ENCODE measurements around the gene LAPTM5. TPM values are rescaled to one million over a fixed set of nuclear protein-coding genes. Genes with fewer than 3 reads are reported as not detected.
"Not testable (repeated sequence)": the region's sequence is repeated elsewhere in the genome, so short reads cannot be mapped to it uniquely, and the experiment has no call there.

LAPTM5 gene
- total RNA-seq (2014; rRNA removed; shearing (Covaris generic); ENCODE audit: low replicate concordance): 0.30 TPM in 1 of 2 replicates, not detected in the other

DNA sequence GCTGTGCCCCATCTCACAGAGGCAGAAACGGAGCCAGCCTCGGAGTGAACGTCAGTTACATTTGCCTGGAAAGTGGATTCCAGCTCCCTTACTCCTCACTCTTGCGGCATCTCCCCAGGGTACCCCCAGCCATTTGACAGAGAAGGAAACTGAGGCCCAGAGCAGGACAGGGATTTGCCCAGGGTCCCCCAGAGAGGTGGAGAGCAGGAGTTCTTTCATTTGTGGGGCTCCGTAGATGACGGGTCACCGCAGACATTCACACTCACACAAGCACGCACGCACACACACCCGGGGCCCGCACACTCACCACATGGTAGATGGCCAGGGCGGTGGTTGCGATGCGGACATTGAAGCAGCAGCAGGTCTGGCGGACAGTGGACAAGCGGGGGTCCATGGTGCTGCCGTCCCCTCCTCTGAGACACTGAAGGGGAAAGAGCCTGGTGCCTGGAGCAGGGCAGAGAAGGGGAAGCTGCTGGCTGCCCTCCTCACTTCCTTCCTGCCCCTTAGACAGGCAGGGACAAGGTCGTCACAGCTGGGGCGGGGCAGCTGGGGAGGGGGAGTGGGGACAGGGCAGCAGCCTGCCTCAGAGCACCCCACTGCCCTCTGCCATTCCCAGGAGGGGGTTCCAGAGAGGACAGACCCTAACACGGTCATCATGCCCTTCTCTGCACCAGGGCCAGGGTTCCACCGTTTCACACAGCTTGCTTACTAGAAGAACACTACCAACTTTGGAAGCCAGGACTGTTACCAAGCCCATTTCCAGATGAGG is at the start of gene LAPTM5:
Gene LAPTM5, minus strand, starts transcription at position 423 of the 769 bp plus-strand sequence. Its CDS starts 29 bp downstream, at position 394.
- H3K4me3 ChIP-seq: peak within 1 kb of the TSS; percentile 25; the same call in 1 of the 2 replicates

DNA sequence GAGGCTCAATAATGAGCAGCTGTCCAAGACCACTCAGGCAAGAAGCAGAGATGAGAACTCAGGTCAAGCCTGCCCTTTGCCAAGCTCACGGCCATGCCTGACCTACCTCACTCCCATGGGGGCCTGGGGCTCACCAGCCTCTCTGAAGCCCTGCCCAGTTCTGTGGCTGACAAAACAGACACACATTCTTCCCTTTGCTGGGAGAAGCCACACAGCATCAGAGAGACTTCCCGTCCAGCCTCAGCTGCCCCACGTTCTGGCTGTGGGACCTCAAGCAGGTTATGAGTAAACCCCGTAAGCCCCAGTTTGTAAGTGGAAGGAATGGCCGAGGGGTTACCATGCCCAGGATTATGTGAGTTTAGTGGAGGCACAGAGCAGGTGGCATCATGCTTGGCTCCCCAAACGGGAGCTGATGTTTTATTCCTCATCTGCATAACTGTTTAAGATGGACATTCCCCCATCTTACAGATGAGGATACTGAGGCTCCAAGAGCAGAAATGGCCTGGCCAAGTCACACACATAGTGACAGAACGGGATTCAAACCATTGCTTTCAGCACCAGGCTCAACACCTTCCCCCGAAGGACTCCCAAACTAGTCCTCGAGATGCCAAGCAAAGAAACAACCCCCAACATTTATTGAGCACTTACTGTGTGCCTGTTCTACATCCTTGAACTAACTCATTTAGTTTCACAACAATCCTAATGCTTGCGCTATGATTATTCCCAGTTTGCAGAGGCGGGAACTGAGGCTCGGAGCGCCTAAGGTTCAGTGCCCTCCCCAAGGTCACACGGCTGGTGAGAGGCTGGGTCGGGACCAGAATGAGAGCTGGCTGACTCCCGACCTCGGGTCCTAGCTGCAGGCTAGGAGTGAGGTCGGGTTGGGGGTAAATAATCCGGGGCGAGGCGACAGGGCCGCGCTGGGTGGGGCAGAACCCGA is 49.1 kb upstream of the LAPTM5 start:
- H3K4me3 ChIP-seq: no peak overlapping the region
- DNase-seq: no peak
- H3K36me3 ChIP-seq: no peaks in the 10 kb centered on the region
- no peaks in the 10 kb centered on the region for H3K27me3 ChIP-seq
- H3K9me3 ChIP-seq: no peaks in the 10 kb centered on the region

More for the DNA sequence above, at the start of gene LAPTM5:
- no peaks in the 10 kb centered on the region for H3K9me3 ChIP-seq
- H3K36me3 ChIP-seq: no peaks in the 10 kb centered on the region
- H3K27me3 ChIP-seq: no peaks in the 10 kb centered on the region
- no peak for DNase-seq

GRCh38 chr1:30805304-30806003 is 47.9 kb upstream of the LAPTM5 start:
- Histone ChIP-seq H3K4me3 (no peak overlapping the region), H3K27me3 (no peaks in the 10 kb centered on the region), H3K9me3 (no peaks in the 10 kb centered on the region), H3K36me3 (no peaks in the 10 kb centered on the region)
- DNase-seq: no peak

DNA sequence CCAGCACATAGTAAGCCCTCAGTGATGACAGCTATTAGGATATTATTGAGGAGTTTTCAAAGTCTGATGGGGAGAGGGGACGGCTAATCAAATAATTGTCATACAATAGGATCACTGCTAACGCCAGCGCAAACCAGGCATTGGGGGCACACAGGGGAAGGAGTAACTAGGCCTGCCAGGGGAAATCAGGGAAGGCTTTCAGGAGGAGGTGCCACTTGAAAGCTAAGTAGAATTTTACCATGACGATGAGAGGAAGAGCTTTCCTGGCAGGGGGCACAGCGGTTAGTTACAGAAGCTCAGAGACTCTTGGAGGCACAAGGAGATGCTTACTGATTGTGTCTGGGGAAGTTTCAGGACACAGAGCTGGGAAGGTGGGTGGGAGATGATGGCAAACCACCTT is 47.2 kb upstream of the LAPTM5 start:
- H3K9me3 ChIP-seq: no peaks in the 10 kb centered on the region
- H3K36me3 ChIP-seq: no peaks in the 10 kb centered on the region
- H3K4me3 ChIP-seq: no peak overlapping the region

GRCh38 chr1:30804352-30804751 is 46.8 kb upstream of the LAPTM5 start:
- Histone ChIP-seq H3K27me3 (no peaks in the 10 kb centered on the region), H3K4me3 (no peak overlapping the region), H3K9me3 (no peaks in the 10 kb centered on the region), H3K36me3 (no peaks in the 10 kb centered on the region)
- no peak for DNase-seq

More for the DNA sequence above, 47.2 kb upstream of the LAPTM5 start:
- DNase-seq: no peak
- H3K27me3 ChIP-seq: no peaks in the 10 kb centered on the region

DNA sequence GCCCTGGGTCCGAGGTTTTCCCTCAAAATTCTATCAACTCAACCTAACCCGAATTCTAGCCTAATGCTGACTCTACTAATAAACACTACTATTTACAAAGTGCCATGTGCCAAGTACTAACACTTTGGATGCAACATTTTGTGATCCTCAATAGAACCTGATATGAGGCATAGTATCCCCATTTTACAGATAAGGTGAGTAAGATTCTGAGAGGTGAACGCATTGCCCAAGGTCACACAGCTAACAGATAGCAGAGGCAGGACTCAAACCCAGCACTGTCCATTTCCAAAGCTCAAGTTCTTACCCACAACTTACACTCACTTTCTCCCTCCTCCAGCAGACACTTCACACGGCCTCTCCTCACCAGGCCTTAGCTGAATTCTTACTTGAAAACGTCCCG is 46.0 kb upstream of the LAPTM5 start:
- no peaks in the 10 kb centered on the region for H3K27me3 ChIP-seq
- H3K4me3 ChIP-seq: no peak overlapping the region
- no peaks in the 10 kb centered on the region for H3K9me3 ChIP-seq
- DNase-seq: no peak
- H3K36me3 ChIP-seq: no peaks in the 10 kb centered on the region

DNA sequence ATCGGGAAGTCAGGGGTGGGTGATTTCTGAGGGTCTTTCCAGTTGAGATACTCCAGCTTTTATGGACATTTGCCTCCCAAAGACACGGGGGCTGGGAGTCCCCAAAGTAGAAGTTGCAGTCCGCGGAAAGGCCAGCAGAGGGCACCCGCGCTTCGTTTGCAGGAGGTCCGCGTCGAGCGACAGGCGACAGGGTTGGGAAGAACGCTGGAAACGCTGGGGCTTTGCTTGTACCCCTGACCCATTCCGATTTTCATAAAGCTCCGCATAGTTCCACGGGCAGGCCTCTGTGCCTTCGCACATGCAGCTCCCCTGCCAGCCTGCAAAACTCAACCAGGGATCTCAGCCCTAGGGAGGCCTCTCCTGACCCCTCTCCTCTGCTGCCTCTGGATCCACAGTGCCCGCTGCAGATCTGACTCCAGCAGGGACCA is 44.2 kb upstream of the LAPTM5 start:
- no peaks in the 10 kb centered on the region for H3K36me3 ChIP-seq
- H3K9me3 ChIP-seq: no peaks in the 10 kb centered on the region
- peak; percentile 48 for DNase-seq
- no peaks in the 10 kb centered on the region for H3K27me3 ChIP-seq
- no peak overlapping the region for H3K4me3 ChIP-seq

GRCh38 chr1:30799233-30799511 is 41.6 kb upstream of the LAPTM5 start:
- H3K36me3 ChIP-seq: no peaks in the 10 kb centered on the region
- H3K27me3 ChIP-seq: no peaks in the 10 kb centered on the region
- no peak for DNase-seq
- H3K9me3 ChIP-seq: no peaks in the 10 kb centered on the region
- no peak overlapping the region for H3K4me3 ChIP-seq

DNA sequence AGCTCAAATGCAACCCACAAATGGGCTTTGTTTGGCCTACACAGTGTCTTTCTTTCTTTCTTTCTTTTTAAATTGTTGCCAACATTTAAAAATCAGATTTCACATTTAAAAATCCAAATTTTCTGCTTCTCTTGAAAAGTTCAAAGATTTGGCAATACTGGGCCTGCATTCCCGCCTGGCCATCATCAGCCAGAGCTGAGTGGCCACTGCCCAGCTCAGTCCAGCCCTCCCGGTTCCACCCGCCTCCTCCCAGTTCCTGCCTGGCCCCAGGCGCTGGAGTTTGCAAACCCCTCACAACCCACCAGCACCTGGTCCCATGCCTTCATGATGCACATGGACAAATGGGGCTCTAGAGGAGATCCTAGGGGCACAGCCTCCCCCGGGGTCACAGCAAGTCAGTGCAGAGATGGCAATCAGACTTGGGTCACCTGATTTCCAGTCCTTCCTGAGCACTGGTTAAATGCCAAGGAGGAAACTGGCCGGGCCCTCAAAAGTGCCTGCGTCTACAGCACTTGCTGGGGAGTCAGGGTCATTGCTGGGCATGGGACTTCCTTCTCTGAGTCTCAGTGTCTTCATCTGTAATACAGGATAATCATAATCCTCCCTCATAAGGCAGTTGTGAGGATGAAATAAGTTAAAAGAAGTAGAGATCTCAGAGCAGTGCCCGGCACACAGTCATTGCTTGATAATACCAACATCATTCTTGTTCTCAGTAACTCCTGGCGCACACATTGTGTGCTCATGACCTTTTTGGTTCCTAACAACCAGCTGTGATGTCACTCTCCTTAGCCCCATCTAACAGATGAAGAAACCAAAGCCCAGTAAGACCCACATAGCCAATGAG is 41.0 kb upstream of the LAPTM5 start:
- H3K36me3 ChIP-seq: no peaks in the 10 kb centered on the region
- no peaks in the 10 kb centered on the region for H3K9me3 ChIP-seq
- H3K27me3 ChIP-seq: no peaks in the 10 kb centered on the region
- DNase-seq: no peak
- H3K4me3 ChIP-seq: no peak overlapping the region

DNA sequence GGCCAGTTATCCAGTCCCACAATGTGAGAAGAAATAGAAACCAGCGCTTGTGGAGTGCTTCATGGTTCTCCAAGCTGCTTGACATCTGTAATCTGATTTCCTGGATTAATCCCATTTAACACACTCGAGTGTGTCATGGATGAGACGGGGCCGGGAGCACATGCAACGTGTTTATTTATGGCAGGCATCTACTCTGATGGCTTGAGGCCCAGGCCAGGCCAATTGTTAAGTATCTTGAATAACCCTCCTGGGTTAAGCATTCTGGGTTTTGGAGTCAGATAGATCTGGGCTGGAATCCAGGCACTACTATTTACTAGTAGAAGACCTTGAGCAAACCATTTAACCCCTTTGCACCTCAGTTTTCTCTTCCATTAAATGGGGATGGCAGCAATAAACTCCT is 37.5 kb upstream of the LAPTM5 start:
- DNase-seq: peak; percentile 32
- H3K36me3 ChIP-seq: no peaks in the 10 kb centered on the region
- H3K27me3 ChIP-seq: no peaks in the 10 kb centered on the region
- H3K4me3 ChIP-seq: no peak overlapping the region
- H3K9me3 ChIP-seq: no peaks in the 10 kb centered on the region

GRCh38 chr1:30794260-30794659 is 36.7 kb upstream of the LAPTM5 start:
- no peaks in the 10 kb centered on the region for H3K9me3 ChIP-seq
- DNase-seq: no peak
- H3K27me3 ChIP-seq: no peaks in the 10 kb centered on the region
- no peaks in the 10 kb centered on the region for H3K36me3 ChIP-seq
- H3K4me3 ChIP-seq: no peak overlapping the region

- H3K9me3 ChIP-seq: no peaks in the 10 kb centered on the region
- no peaks in the 10 kb centered on the region for H3K36me3 ChIP-seq
- no peak overlapping the region for H3K4me3 ChIP-seq
- H3K27me3 ChIP-seq: no peaks in the 10 kb centered on the region
- DNase-seq: no peak
Measured at GRCh38 chr1:30793209-30793608, 35.6 kb upstream of the LAPTM5 start.

DNA sequence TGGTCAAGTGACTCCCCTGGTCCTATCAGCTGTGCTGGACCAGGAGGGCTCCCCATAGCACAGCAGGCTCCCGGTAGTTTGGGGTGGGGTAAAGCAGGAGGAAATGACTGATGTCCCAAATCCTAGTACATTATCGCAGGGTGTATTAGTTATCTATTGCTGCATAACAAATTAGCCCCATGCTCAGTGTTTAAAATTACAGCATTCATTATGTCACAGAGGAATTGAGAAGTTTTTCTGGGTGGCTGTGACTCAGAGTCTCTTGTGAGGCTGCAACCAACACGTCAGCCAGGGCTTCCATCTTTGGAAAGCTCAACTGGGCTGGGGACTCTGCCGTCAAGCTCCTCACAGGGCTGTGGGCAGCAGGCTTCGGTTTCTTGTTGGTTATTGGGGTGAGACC is 34.3 kb upstream of the LAPTM5 start:
- Histone ChIP-seq H3K27me3 (no peaks in the 10 kb centered on the region), H3K9me3 (no peaks in the 10 kb centered on the region)
- DNase-seq: no peak

DNA sequence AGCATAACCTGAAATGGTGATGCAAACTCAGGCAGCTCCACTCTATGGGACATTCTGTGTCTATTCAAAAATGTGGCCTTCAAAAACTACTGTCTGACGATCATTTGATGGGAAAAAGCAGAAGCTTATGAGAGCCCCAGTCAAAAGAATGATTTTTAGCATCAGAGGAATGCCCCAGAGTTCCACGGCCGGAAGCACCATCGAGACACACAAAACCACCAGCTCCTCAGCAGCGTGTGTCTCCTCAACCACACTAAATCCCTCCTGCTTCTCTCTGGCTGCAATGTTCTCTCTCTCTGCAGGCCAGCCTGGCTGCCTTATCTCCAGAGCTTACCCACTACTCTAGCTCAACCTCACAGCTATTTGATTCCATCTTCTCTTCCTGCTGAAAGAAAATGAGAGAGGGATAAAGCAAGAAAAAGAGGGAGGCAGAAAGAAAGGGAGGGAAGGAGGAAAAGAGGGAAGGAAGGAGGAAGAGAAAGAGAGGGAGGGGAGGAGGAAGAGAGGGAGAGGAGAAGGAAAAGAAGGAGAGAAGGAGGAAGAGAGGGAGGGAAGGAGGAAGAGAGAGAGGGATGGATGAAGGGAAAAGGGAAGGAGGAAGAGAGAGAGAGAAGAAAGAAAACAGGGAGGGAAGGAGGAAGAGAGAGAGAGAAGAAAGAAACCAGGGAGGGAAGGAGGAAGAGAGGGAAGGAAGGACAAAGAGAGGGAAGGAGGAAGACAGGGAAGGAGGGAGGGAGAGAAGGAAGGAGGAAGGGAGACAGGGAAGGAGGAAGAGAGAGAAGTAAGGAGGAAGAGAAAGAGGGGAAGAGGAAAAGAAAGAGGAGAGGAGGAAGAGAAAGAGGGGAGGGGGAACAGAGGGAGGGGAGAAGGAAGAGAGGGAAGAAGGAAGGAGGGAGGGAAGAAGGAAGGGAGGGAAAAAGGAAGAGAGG is 33.5 kb upstream of the LAPTM5 start:
- no peak for DNase-seq
- no peak overlapping the region for H3K4me3 ChIP-seq
- no peaks in the 10 kb centered on the region for H3K9me3 ChIP-seq
- no peaks in the 10 kb centered on the region for H3K27me3 ChIP-seq
- no peaks in the 10 kb centered on the region for H3K36me3 ChIP-seq

More for the DNA sequence above, 34.3 kb upstream of the LAPTM5 start:
- no peak overlapping the region for H3K4me3 ChIP-seq
- H3K36me3 ChIP-seq: no peaks in the 10 kb centered on the region

DNA sequence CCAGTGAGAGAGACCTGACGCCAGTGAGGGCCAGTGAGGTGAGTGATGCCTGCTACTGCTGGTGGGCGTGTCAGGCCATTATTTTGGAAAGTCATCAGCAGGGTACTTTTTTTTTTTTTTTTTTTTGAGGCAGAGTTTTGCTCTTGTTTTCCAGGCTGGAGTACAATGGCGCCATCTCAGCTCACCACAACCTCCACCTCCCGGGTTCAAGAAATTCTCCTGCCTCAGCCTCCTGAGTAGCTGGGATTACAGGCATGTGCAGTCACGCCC is 32.6 kb upstream of the LAPTM5 start:
- H3K4me3 ChIP-seq, H3K36me3 ChIP-seq, H3K27me3 ChIP-seq, H3K9me3 ChIP-seq, DNase-seq: not testable (repeated sequence)
